ENCODE results near the gene MTA2.

- TF ChIP-seq CTCF (IDR thresholded peaks at IDR 0.05), result peak in 1 of 7 experiments; percentile 2
- TF ChIP-seq POLR2A (IDR thresholded peaks at IDR 0.05), result peak; percentile 29 to 60 (median 58)
These were observed 56.0 kb downstream of the MTA2 start for GRCh38 chr11:62545437-62546243.

All from body of pancreas (tissue), 4 donors.